ENCODE measurements around the gene RSPO4. TPM values are rescaled to one million over a fixed set of nuclear protein-coding genes. Genes with fewer than 3 reads are reported as not detected.

RSPO4 gene
- total and polyA plus RNA-seq, 2 donors (not counting 3 experiments of a cell fraction or from before 2014, with no cell fraction given), result not detected

GRCh38 chr20:911882-912600 is 90.1 kb downstream of the RSPO4 start:
- no peak for TF ChIP-seq FOS (IDR thresholded peaks at IDR 0.05; ENCODE audit: borderline replicate concordance, insufficient read depth, low read length)
- no peak for TF ChIP-seq CTCF (IDR thresholded peaks at IDR 0.05; ENCODE audit: extremely low read depth in 1 of 2, insufficient read depth in 1 of 2, low read depth in 1 of 2, low read length in 2 of 2)
- no peak for TF ChIP-seq EZH2 (IDR thresholded peaks at IDR 0.05; ENCODE audit: borderline replicate concordance, low read depth, low read length, severe bottlenecking)
- TF ChIP-seq POLR2A (IDR thresholded peaks at IDR 0.05; ENCODE audit: low read depth, low read length), result no peak
- no peak for TF ChIP-seq JUN (IDR thresholded peaks at IDR 0.05; ENCODE audit: borderline replicate concordance, insufficient read depth, insufficient read length, low read depth)
- no peak overlapping the region for H3K27ac ChIP-seq (ENCODE audit: insufficient read depth, low read depth, low read length)
- no peaks in the 10 kb centered on the region for H3K9me1 ChIP-seq (replicated peaks; ENCODE audit: control insufficient read depth, extremely low read depth, insufficient read depth, low read length)
- no peaks in the 10 kb centered on the region for H3K9me3 ChIP-seq (replicated peaks; ENCODE audit: control insufficient read depth, insufficient read depth, low read length)
- intact Hi-C loops (cut with micrococcal nuclease) (no loop called here), dilution Hi-C loops (cut with MboI; ENCODE audit: extremely low pct_ligation_motif_present, low sequenced_read_pairs) (no loop called here)
- H3K4me2 ChIP-seq (ENCODE audit: insufficient read depth, low read length), result no peak overlapping the region
- no peak overlapping the region for H3K9ac ChIP-seq (replicated peaks; ENCODE audit: extremely low read depth, insufficient read depth, low read length)
- no peaks in the 10 kb centered on the region for H4K20me1 ChIP-seq (replicated peaks; ENCODE audit: control insufficient read depth, extremely low read depth, insufficient read depth, low read length)
- no peaks in the 10 kb centered on the region for H3K4me1 ChIP-seq (ENCODE audit: control insufficient read depth, extremely low read depth, insufficient read depth, low read length)
- no peak overlapping the region for H3K4me3 ChIP-seq (replicated peaks in 1 of 3; ENCODE audit: insufficient read depth in 1 of 3, low read depth in 1 of 3, low read length in 3 of 3)
- no peaks in the 10 kb centered on the region for H3K36me3 ChIP-seq (ENCODE audit: control insufficient read depth in 2 of 2, extremely low read depth in 1 of 2, insufficient read depth in 2 of 2, low read length in 2 of 2)
- DNase-seq (ENCODE audit: low read depth, low spot score) (no peak), FAIRE-seq (no peak)
- ChIA-PET CTCF (interaction anchor here (0.9 kb wide), 1 partner anchor 96 kb away, joined by 4 read pairs; no protein-coding TSS in a partner anchor), POLR2A (no interaction called here)
- no peaks in the 10 kb centered on the region for H3K79me2 ChIP-seq (ENCODE audit: control insufficient read depth, insufficient read depth, low read length)
- BruUV-seq (replicated peaks), result no TSS peak
- H2AFZ ChIP-seq (ENCODE audit: low read depth, low read length), result no peak overlapping the region
- no peaks in the 10 kb centered on the region for H3K27me3 ChIP-seq (ENCODE audit: control insufficient read depth in 2 of 2, insufficient read depth in 2 of 2, low read length in 2 of 2)
